Keratinocyte (primary cell): ENCODE results near the gene CREBL2.
A peak's percentile ranks its signal among the peaks of the same experiment; 100 is the strongest.

Experiments used
- CTCF ChIP-seq, 3 experiments: IDR thresholded peaks in 1 of 3; conservative IDR thresholded peaks in 1 of 3; optimal IDR thresholded peaks in 1 of 3; 2 replicates in 2 of 3; 3 replicates in 1 of 3; pipeline versions ENCODE3 to v1.5.1; 2011; ENCODE audit warnings: low read length in 3 of 3, mild to moderate bottlenecking in 3 of 3, moderate library complexity in 2 of 3, control low read depth in 1 of 3, inconsistent platforms in 1 of 3; ENCODE audit not compliant: insufficient read depth in 2 of 3; ENCODE audit errors: extremely low read depth in 1 of 3
- EZH2 ChIP-seq: IDR thresholded peaks from one replicate; pipeline ENCODE4 v1.6.1; 2012; ENCODE audit warnings: inconsistent platforms, mild to moderate bottlenecking, low read length, moderate library complexity

- TF ChIP-seq CTCF (optimal IDR thresholded peaks at IDR 0.05 in 1 of 3, IDR thresholded peaks at IDR 0.05 in 1 of 3, conservative IDR thresholded peaks at IDR 0.05 in 1 of 3; ENCODE audit: extremely low read depth in 1 of 3, insufficient read depth in 2 of 3, low read length in 3 of 3), result peak in 2 of 3 experiments; percentile 13 to 32
- no peak for TF ChIP-seq EZH2
Measured at GRCh38 chr12:12645485-12645884, 33.8 kb downstream of the CREBL2 start.
